HL-60 (cell line): ENCODE results near the gene IMPA2.

Experiments used
- DNase-seq, 2 experiments: peaks; one replicate each; pipeline ENCODE4 v3.0.0-alpha.2; 2010 to 2020; ENCODE audit warnings: low read depth in 1 of 2, low spot score in 1 of 2
- H3K27ac ChIP-seq: fragments of 250-450 bp; sonication (Bioruptor Pico); replicated peaks from 2 replicates; pipeline ENCODE4 v1.5.1; 2020; ENCODE audit warnings: mild to moderate bottlenecking, moderate library complexity
- H3K27me3 ChIP-seq: fragments of 250-450 bp; sonication (Bioruptor Pico); 2 replicates; pipeline ENCODE4 v1.5.1; 2021; ENCODE audit warnings: mild to moderate bottlenecking, moderate library complexity; ENCODE audit not compliant: insufficient read depth, poor library complexity, severe bottlenecking
- H3K4me3 ChIP-seq: replicated peaks from 2 replicates; pipeline ENCODE4 v1.5.1; 2011; ENCODE audit warnings: mild to moderate bottlenecking, control low read depth, low read length; ENCODE audit not compliant: insufficient read depth
- GABPA ChIP-seq: IDR thresholded peaks from 2 replicates; pipeline ENCODE4 v1.6.1; 2012; ENCODE audit warnings: low read depth
- POLR2AphosphoS5 ChIP-seq: IDR thresholded peaks from 2 replicates; pipeline ENCODE4 v1.6.1; 2012; ENCODE audit warnings: low read depth
- SPI1 ChIP-seq: IDR thresholded peaks from 2 replicates; pipeline ENCODE4 v1.6.1; 2012; ENCODE audit warnings: low read depth, mild to moderate bottlenecking, borderline replicate concordance
- TF ChIP-seq, protein P1 (sequence below): IDR thresholded peaks from 2 replicates; pipeline ENCODE4 v1.6.1; 2012; ENCODE audit warnings: low read depth; ENCODE audit not compliant: insufficient replicate concordance
- TF ChIP-seq, protein P2 (sequence below): IDR thresholded peaks from one replicate; pipeline ENCODE4 v1.5.1; 2011; ENCODE audit warnings: low read length, control low read depth, inconsistent platforms; ENCODE audit not compliant: insufficient read depth

The IMPA2 gene

GRCh38 chr18:12044591-12044990, 63.3 kb downstream of the IMPA2 start:
- Histone ChIP-seq H3K27me3 (no peaks in the 10 kb centered on the region), H3K4me3 (no peak overlapping the region), H3K27ac (no peak overlapping the region)
- TF ChIP-seq POLR2AphosphoS5 (no peak), SPI1 (no peak), GABPA (no peak)
- TF ChIP-seq, protein P1, sequence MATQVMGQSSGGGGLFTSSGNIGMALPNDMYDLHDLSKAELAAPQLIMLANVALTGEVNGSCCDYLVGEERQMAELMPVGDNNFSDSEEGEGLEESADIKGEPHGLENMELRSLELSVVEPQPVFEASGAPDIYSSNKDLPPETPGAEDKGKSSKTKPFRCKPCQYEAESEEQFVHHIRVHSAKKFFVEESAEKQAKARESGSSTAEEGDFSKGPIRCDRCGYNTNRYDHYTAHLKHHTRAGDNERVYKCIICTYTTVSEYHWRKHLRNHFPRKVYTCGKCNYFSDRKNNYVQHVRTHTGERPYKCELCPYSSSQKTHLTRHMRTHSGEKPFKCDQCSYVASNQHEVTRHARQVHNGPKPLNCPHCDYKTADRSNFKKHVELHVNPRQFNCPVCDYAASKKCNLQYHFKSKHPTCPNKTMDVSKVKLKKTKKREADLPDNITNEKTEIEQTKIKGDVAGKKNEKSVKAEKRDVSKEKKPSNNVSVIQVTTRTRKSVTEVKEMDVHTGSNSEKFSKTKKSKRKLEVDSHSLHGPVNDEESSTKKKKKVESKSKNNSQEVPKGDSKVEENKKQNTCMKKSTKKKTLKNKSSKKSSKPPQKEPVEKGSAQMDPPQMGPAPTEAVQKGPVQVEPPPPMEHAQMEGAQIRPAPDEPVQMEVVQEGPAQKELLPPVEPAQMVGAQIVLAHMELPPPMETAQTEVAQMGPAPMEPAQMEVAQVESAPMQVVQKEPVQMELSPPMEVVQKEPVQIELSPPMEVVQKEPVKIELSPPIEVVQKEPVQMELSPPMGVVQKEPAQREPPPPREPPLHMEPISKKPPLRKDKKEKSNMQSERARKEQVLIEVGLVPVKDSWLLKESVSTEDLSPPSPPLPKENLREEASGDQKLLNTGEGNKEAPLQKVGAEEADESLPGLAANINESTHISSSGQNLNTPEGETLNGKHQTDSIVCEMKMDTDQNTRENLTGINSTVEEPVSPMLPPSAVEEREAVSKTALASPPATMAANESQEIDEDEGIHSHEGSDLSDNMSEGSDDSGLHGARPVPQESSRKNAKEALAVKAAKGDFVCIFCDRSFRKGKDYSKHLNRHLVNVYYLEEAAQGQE = no peak
- TF ChIP-seq, protein P2, sequence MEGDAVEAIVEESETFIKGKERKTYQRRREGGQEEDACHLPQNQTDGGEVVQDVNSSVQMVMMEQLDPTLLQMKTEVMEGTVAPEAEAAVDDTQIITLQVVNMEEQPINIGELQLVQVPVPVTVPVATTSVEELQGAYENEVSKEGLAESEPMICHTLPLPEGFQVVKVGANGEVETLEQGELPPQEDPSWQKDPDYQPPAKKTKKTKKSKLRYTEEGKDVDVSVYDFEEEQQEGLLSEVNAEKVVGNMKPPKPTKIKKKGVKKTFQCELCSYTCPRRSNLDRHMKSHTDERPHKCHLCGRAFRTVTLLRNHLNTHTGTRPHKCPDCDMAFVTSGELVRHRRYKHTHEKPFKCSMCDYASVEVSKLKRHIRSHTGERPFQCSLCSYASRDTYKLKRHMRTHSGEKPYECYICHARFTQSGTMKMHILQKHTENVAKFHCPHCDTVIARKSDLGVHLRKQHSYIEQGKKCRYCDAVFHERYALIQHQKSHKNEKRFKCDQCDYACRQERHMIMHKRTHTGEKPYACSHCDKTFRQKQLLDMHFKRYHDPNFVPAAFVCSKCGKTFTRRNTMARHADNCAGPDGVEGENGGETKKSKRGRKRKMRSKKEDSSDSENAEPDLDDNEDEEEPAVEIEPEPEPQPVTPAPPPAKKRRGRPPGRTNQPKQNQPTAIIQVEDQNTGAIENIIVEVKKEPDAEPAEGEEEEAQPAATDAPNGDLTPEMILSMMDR = no peak
- DNase-seq = no peak

DNA sequence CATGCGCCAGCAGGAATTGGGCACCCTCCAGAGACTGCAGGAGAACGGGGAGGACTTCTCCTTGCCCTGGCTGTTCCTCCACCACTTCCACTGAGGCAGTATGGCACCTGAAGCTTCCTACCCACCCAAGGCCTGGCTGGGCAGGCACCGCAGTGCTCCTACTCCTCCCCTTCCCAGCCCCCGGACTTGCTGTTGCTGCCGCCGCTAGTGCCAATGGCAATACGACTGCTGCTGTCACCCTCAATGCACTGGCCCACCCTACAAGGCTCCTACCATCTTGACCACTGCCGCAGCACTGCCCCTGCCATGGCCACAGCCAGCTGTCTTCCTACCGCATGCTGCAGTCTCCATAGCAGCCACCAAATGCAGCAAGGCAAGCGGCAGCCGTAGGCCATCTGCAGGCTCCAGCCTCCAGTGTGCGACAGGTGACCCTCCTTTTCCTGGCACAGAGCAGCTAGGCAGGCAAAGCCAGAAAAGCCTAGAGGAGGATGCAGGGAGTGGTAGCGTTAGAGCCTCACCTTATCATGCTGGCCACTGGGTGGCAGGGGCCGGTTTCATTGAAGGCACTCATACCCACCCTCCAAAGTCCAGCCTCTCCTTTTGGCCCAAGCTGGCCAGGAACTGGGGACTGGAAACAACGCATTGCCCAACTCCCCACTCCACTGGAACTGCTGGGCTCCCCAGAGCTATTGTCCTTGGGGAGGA, 64.9 kb downstream of the IMPA2 start:
- TF ChIP-seq, protein P2 = no peak
- TF ChIP-seq POLR2AphosphoS5 (no peak), SPI1 (no peak), GABPA (no peak)
- TF ChIP-seq, protein P1 = no peak
- Histone ChIP-seq H3K27me3 (no peaks in the 10 kb centered on the region), H3K4me3 (no peak overlapping the region), H3K27ac (no peak overlapping the region)
- DNase-seq = no peak

DNA sequence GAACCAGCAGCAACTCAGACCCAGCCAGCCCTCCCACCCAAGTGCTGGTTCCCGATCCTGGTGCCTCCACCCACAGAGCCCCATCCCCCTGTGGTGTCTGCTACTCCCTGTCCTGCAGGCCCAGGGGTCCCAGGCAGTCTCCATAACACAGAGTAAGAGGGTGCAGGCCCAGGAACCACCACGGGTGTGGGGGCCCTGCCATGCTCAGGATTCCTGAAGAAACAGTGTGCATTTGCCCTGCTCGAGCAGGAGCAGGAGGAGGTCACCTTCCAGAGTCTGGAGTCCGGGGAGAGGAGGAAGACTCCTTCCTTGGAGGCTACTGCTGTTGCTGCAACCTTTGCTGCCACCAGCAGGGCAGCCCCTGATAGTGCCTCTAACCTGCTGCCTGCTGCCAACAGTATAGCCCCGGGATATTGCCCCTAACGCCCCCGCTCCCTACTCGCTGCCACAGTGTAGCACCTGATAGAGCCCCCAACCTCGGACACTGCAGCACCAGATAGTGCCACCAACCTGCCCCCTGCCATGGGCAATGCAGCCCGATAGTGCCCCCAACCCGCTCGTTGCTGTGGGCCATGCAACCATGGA, 65.5 kb downstream of the IMPA2 start:
- Histone ChIP-seq H3K27me3 (no peaks in the 10 kb centered on the region), H3K4me3 (no peak overlapping the region), H3K27ac (no peak overlapping the region)
- no peak for DNase-seq
- no peak for TF ChIP-seq POLR2AphosphoS5
- no peak for TF ChIP-seq GABPA
- TF ChIP-seq, protein P1 = no peak
- no peak for TF ChIP-seq SPI1
- TF ChIP-seq, protein P2 = no peak
